ENCODE measurements around the gene ITGA8. TPM values are rescaled to one million over a fixed set of nuclear protein-coding genes. Genes with fewer than 3 reads are reported as not detected.

Gene ITGA8
- total RNA-seq, 4 donors from 2014 or later, result 9.4 to 64.8 (median 28.1) TPM

- DNase-seq, result no peak
- Histone ChIP-seq H3K27me3 (no peaks in the 10 kb centered on the region), H3K36me3 (no peaks in the 10 kb centered on the region), H3K9me3 (no peaks in the 10 kb centered on the region), H3K4me1 (no peaks in the 10 kb centered on the region), H3K4me3 (no peak overlapping the region), H3K27ac (no peak overlapping the region)
- TF ChIP-seq POLR2A (IDR thresholded peaks at IDR 0.05) (no peak), CTCF (IDR thresholded peaks at IDR 0.05) (no peak)
- intact Hi-C loops (cut with DNase I; ENCODE audit: low total_unique reads), result no loop called here
These were observed 227.7 kb downstream of the ITGA8 start for GRCh38 chr10:15491856-15492642.

GRCh38 chr10:15489431-15489830, 230.3 kb downstream of the ITGA8 start:
- no peak overlapping the region for H3K4me3 ChIP-seq
- no peaks in the 10 kb centered on the region for H3K27me3 ChIP-seq
- intact Hi-C loops (cut with DNase I; ENCODE audit: low total_unique reads), result no loop called here
- no peak for DNase-seq
- no peaks in the 10 kb centered on the region for H3K9me3 ChIP-seq
- no peak overlapping the region for H3K27ac ChIP-seq
- H3K4me1 ChIP-seq, result no peaks in the 10 kb centered on the region
- TF ChIP-seq POLR2A (IDR thresholded peaks at IDR 0.05) (no peak), CTCF (IDR thresholded peaks at IDR 0.05) (no peak)
- no peaks in the 10 kb centered on the region for H3K36me3 ChIP-seq

GRCh38 chr10:15487376-15487775, 232.3 kb downstream of the ITGA8 start:
- TF ChIP-seq CTCF (IDR thresholded peaks at IDR 0.05), result no peak
- TF ChIP-seq POLR2A (IDR thresholded peaks at IDR 0.05), result no peak
- DNase-seq, result no peak
- no peaks in the 10 kb centered on the region for H3K27me3 ChIP-seq
- H3K9me3 ChIP-seq, result no peaks in the 10 kb centered on the region
- intact Hi-C loops (cut with DNase I; ENCODE audit: low total_unique reads), result no loop called here
- H3K27ac ChIP-seq, result no peak overlapping the region
- H3K4me1 ChIP-seq, result no peaks in the 10 kb centered on the region
- H3K36me3 ChIP-seq, result no peaks in the 10 kb centered on the region
- H3K4me3 ChIP-seq, result no peak overlapping the region

GRCh38 chr10:15486404-15486803, 233.3 kb downstream of the ITGA8 start:
- Histone ChIP-seq H3K36me3 (no peaks in the 10 kb centered on the region), H3K27ac (no peak overlapping the region), H3K4me1 (no peaks in the 10 kb centered on the region), H3K9me3 (no peaks in the 10 kb centered on the region), H3K4me3 (no peak overlapping the region), H3K27me3 (no peaks in the 10 kb centered on the region)
- TF ChIP-seq CTCF (IDR thresholded peaks at IDR 0.05), result no peak
- no peak for TF ChIP-seq POLR2A (IDR thresholded peaks at IDR 0.05)
- no peak for DNase-seq
- intact Hi-C loops (cut with DNase I; ENCODE audit: low total_unique reads), result no loop called here

GRCh38 chr10:15485684-15486316, 233.9 kb downstream of the ITGA8 start:
- Histone ChIP-seq H3K9me3 (no peaks in the 10 kb centered on the region), H3K27me3 (no peaks in the 10 kb centered on the region), H3K27ac (peak overlapping the region; percentile 4 to 23), H3K4me3 (no peak overlapping the region), H3K4me1 (no peaks in the 10 kb centered on the region), H3K36me3 (no peaks in the 10 kb centered on the region)
- TF ChIP-seq CTCF (IDR thresholded peaks at IDR 0.05) (no peak), POLR2A (IDR thresholded peaks at IDR 0.05) (no peak)
- intact Hi-C loops (cut with DNase I; ENCODE audit: low total_unique reads), result no loop called here
- DNase-seq, result peak; percentile 60 to 66
